GM12878 (cell line): ENCODE measurements around the gene LKAAEAR1. TPM values are rescaled to one million over a fixed set of nuclear protein-coding genes. Genes with fewer than 3 reads are reported as not detected.

Experiments
- ASH2L ChIP-seq: fragments of 300-600, 200-600 bp; sonication (generic); IDR thresholded peaks from 2 replicates; pipeline ENCODE4 v1.6.1; 2017; ENCODE audit warnings: low read depth, mild to moderate bottlenecking, borderline replicate concordance
- BACH1 ChIP-seq: fragments of 450-650 bp; IDR thresholded peaks from 2 replicates; pipeline ENCODE4 v1.6.1; 2017; ENCODE audit warnings: mild to moderate bottlenecking, borderline replicate concordance
- BCL11A ChIP-seq: IDR thresholded peaks from 2 replicates; pipeline ENCODE4 v1.6.1; 2011; ENCODE audit warnings: low read depth, low read length
- CEBPZ ChIP-seq: fragments of 150-350 bp; IDR thresholded peaks from 2 replicates; pipeline ENCODE4 v1.6.1; 2016; ENCODE audit warnings: low read depth, low read length
- HDAC6 ChIP-seq: fragments of 200-600 bp; sonication (generic); IDR thresholded peaks from one replicate; pipeline ENCODE4 v1.8.0; 2017; ENCODE audit warnings: antibody characterized with exemption; ENCODE audit not compliant: unreplicated experiment
- HDGF ChIP-seq: fragments of 450-650 bp; IDR thresholded peaks from 2 replicates; pipeline ENCODE4 v1.6.1; 2016; ENCODE audit warnings: antibody characterized with exemption
- IRF5 ChIP-seq: fragments of 450-650 bp; IDR thresholded peaks from 2 replicates; pipeline ENCODE4 v1.6.1; 2017; ENCODE audit warnings: borderline replicate concordance
- JUNB ChIP-seq: IDR thresholded peaks from 2 replicates; pipeline ENCODE4 v1.6.1; 2016; ENCODE audit warnings: antibody characterized with exemption, mild to moderate bottlenecking
- KDM1A ChIP-seq: fragments of 200-600 bp; sonication (generic); IDR thresholded peaks from 2 replicates; pipeline ENCODE4 v1.6.1; 2016; ENCODE audit warnings: borderline replicate concordance
- MTA2 ChIP-seq: fragments of 450-650 bp; IDR thresholded peaks from 2 replicates; pipeline ENCODE4 v1.6.1; 2016; ENCODE audit warnings: low read depth, mild to moderate bottlenecking, moderate library complexity
- NR2C1 ChIP-seq: fragments of 450-650 bp; IDR thresholded peaks from 2 replicates; pipeline ENCODE4 v1.6.1; 2017; ENCODE audit warnings: antibody characterized with exemption, mild to moderate bottlenecking, moderate library complexity
- NR2C2 ChIP-seq: IDR thresholded peaks from 2 replicates; pipeline ENCODE4 v1.6.1; 2011; ENCODE audit warnings: borderline replicate concordance, low read depth; ENCODE audit not compliant: control insufficient read depth, insufficient read length
- NRF1 ChIP-seq: conservative IDR thresholded peaks from 2 replicates; pipeline ENCODE4 v1.6.1; 2011; ENCODE audit warnings: mild to moderate bottlenecking, low read depth, low read length, improper control_type of control experiment
- PBX3 ChIP-seq: IDR thresholded peaks from 2 replicates; pipeline ENCODE4 v1.6.1; 2011; ENCODE audit warnings: mild to moderate bottlenecking, low read depth, low read length, moderate library complexity; ENCODE audit not compliant: insufficient replicate concordance
- POLR2AphosphoS2 ChIP-seq: IDR thresholded peaks from 2 replicates; pipeline ENCODE4 v1.6.1; 2011; ENCODE audit warnings: low read depth, mild to moderate bottlenecking, low read length, improper control_type of control experiment, moderate library complexity
- SMAD5 ChIP-seq: IDR thresholded peaks from 2 replicates; pipeline ENCODE4 v1.6.1; 2016; ENCODE audit warnings: antibody characterized with exemption, low read depth
- TCF3 ChIP-seq: IDR thresholded peaks from 2 replicates; pipeline ENCODE4 v1.6.1; 2012; ENCODE audit warnings: low read depth, mild to moderate bottlenecking, low read length, borderline replicate concordance; ENCODE audit not compliant: insufficient read depth
- ZBTB40 ChIP-seq: fragments of 450-650 bp; IDR thresholded peaks from 2 replicates; pipeline ENCODE4 v1.6.1; 2016; ENCODE audit warnings: mild to moderate bottlenecking, moderate library complexity, borderline replicate concordance
- ZNF274 ChIP-seq: IDR thresholded peaks from one replicate; pipeline ENCODE4 v1.8.0; 2011; ENCODE audit not compliant: insufficient read length, insufficient read depth
- ZNF384 ChIP-seq: IDR thresholded peaks from 2 replicates; pipeline ENCODE4 v1.6.1; 2012; ENCODE audit warnings: low read depth, mild to moderate bottlenecking, low read length, improper control_type of control experiment, borderline replicate concordance
- polyA plus RNA-seq, 11 experiments: library from polyadenylated mRNA; depleted of rRNA in 4 of 11; unstranded in 6 of 11; stranded (reverse) in 5 of 11; fragments of >200 nt; fragmentation: Nextera tagmentation in 4 of 11; fragmentation: Illumina TruSeq in 1 of 11; extraction: Ambion mirVana in 4 of 11; extraction: Trizol in 1 of 11; gene quantifications; 1 replicate in 1 of 11; 2 replicates in 10 of 11; pipeline versions ENCODE4 v1.2.1 to v1.2.3, GENCODE V29; 2011 to 2016; ENCODE audit warnings: inconsistent platforms in 2 of 11, missing spikeins in 2 of 11, low read depth in 1 of 11
- total RNA-seq, 4 experiments: library from RNA; depleted of rRNA in 3 of 4; stranded (reverse); fragments of >200 nt in 3 of 4; fragmentation: Illumina TruSeq in 1 of 4; extraction: Trizol in 1 of 4; gene quantifications; 2 replicates each; pipeline versions ENCODE4 v1.2.1 to v1.2.3, GENCODE V29; 2013 to 2021

LKAAEAR1 gene
- total and polyA plus RNA-seq, 10 of the 15 experiments (the other 5 are each of a cell fraction or from before 2014, with no cell fraction given), result not detected

- TF ChIP-seq CEBPZ, result no peak
- no peak for TF ChIP-seq IRF5
- TF ChIP-seq ZNF384, result no peak
- TF ChIP-seq NR2C1, result peak; percentile 79
- 0 out of 2 replicates have a peak, but pooled peaks have one; percentile 7 for TF ChIP-seq HDGF
- no peak for TF ChIP-seq TCF3
- no peak for TF ChIP-seq ZBTB40
- no peak for TF ChIP-seq NRF1
- no peak for TF ChIP-seq KDM1A
- 0 out of 2 replicates have a peak, but pooled peaks have one; percentile 23 for TF ChIP-seq BCL11A
- TF ChIP-seq POLR2AphosphoS2, result peak; percentile 11
- peak; percentile 51; the same call in 1 of the 2 replicates for TF ChIP-seq SMAD5
- no peak for TF ChIP-seq PBX3
- no peak for TF ChIP-seq MTA2
- TF ChIP-seq JUNB, result peak; percentile 19; the same call in 1 of the 2 replicates
- no peak for TF ChIP-seq ZNF274
- TF ChIP-seq BACH1, result peak; percentile 38; the same call in 1 of the 2 replicates
- no peak for TF ChIP-seq ASH2L
- TF ChIP-seq HDAC6, result no peak
- peak; percentile 66 for TF ChIP-seq NR2C2
These were observed 47.6 kb downstream of the LKAAEAR1 start (continued) for GRCh38 chr20:64036346-64037198.
